HG02884 (cell line): ENCODE data around the gene TEKT1.
"Not testable (repeated sequence)": the region's sequence is repeated elsewhere in the genome, so short reads cannot be mapped to it uniquely, and the experiment has no call there.

Experiments used
- ATAC-seq: cut with Tn5 transposase; IDR thresholded peaks from one replicate; pipeline ENCODE4 v1.9.1; 2021; ENCODE audit warnings: mild to moderate bottlenecking, moderate library complexity; ENCODE audit not compliant: unreplicated experiment

The TEKT1 gene

GRCh38 chr17:6831661-6832263 lies at the start of gene TEKT1:
Gene TEKT1, minus strand, starts transcription at chr17:6831729. Its CDS starts 1,353 bp downstream, at chr17:6830376.
- no peak for ATAC-seq

DNA sequence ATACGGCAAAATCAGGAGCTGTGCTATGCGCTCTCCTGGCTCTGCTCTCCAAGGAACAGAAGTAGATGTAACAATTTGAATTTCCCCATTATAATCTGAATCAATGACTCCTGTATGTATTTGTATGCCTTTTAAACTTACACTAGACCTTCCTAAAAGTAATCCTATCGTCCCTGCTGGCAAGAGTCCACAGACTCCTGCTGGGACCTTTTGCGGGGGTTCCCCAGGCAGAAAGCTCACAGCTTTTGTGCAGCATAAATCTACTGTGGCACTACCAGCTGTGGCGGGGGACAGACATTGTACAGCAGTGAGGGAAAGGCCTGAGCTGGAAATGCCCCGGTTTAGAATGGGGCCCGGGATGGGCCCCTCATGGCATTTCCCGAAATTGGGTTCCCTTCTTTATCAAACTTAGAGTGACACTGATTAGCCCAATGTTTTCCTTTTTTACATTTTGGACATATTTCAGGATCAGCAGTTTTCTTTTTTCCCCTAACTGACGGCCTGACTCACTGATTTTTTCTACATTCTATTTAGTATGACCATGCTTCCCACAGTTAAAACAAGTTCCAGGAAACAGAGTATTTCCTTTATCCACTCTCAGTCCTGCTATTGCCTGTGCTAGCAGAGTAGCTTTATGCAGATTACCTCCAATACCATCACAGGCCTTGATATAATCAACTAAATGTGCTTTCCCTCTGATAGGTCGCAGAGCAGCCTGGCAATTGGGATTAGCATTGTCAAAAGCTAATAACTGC lies 47.9 kb upstream of the TEKT1 start:
- not testable (repeated sequence) for ATAC-seq

- not testable (repeated sequence) for ATAC-seq
These were observed 43.7 kb upstream of the TEKT1 start for GRCh38 chr17:6875276-6875675.

- ATAC-seq = no peak
These were observed 41.4 kb upstream of the TEKT1 start for GRCh38 chr17:6872936-6873335.

DNA sequence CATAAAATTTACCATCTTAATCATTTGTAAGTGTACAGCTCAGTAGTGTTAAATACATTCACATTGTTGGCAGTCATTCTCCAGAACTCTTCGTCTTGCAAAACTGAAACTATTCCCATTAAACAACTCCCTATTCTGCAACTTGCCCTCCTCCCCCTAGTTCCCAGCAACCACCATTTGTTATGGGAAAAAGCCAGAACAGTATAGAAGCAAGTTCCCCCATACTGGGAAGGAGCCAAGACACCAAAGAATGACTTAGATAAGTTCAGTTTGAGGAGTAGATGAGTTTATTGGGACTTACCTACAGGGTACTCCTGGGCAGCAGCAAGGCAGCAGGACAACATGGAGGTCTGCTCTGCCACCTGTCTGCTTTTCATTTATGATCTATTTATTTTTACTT lies 39.3 kb upstream of the TEKT1 start:
- ATAC-seq = no peak

- no peak for ATAC-seq
These were observed 37.1 kb upstream of the TEKT1 start for GRCh38 chr17:6868582-6868981.

DNA sequence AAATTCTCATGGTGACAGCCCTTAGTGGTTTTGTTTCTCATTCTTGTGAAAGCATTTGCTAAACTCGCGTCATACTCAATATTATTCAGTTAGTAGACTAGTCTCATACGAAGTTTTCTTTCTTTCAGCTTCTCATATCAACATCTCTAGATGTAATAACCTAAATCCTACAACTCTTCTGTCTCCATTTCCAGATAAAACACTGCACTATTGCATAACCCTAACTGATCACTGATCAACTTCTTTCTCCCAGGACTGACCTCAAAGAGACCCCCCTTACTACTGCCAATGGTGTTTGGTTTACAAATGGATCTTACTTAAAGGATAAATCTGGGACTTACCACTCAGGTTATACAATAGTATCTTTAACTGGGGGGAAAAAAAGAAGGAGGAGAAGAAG lies 36.3 kb upstream of the TEKT1 start:
- ATAC-seq = no peak

DNA sequence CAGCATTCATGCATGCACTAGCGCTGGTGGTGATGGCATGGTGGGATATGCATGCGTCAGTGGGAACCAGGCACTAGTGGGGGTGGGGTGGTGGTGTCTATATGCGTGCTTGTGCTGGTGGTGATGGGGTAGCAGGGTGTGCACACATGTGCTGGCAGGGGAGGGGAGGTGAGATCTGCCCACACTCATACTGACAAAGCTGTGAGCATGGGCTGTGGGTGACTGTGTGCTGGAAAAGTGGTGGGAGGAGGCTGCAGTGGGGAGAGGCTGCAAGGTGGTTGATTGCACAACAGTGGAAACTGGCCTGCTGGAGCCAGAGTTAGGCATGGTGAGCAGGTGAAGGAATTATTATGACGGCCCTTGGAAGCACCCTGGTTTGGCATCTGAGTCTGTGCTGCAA lies 31.3 kb upstream of the TEKT1 start:
- ATAC-seq = no peak

GRCh38 chr17:6862122-6862521 lies 30.6 kb upstream of the TEKT1 start:
- no peak for ATAC-seq

DNA sequence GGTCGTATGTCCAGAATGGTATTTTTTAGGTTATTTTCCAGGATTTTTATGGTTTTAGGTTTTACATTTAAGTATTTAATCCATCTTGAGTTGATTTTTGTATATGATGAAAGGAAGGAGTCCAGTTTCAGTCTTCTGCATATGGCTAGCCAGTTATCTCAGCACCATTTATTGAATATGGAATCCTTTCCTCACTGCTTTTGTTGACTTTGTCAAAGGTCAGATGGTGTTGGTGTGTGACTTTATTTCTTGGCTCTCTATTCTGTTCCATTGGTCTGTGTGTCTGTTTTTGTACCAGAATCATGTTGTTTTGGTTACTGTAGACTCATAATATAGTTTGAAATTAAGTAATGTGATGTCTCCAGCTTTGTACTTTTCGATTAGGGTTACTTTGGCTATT lies 26.4 kb upstream of the TEKT1 start:
- ATAC-seq = no peak

GRCh38 chr17:6857336-6857735 lies 25.8 kb upstream of the TEKT1 start:
- no peak for ATAC-seq

DNA sequence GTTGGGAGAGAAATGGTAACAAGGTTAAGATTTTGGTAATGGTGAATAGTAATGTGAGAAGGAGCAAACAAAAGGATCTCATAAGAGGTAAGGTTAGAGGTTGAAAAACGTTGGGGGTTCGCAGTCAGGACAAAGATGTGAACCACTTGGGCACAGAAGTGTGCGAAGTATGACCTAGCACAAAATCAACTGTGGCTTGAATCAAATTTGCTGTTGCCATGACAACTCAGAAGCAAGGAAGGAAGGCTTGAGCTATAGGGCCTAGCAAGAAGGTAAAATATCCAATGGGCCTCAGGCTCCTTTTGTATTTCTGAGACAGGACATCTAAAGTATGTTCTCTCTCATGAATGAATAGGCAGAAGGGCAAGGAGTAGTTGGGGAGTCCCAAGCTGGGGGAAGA lies 24.5 kb upstream of the TEKT1 start:
- ATAC-seq = no peak

- no peak for ATAC-seq
These were observed 22.4 kb upstream of the TEKT1 start for GRCh38 chr17:6853764-6854442.

DNA sequence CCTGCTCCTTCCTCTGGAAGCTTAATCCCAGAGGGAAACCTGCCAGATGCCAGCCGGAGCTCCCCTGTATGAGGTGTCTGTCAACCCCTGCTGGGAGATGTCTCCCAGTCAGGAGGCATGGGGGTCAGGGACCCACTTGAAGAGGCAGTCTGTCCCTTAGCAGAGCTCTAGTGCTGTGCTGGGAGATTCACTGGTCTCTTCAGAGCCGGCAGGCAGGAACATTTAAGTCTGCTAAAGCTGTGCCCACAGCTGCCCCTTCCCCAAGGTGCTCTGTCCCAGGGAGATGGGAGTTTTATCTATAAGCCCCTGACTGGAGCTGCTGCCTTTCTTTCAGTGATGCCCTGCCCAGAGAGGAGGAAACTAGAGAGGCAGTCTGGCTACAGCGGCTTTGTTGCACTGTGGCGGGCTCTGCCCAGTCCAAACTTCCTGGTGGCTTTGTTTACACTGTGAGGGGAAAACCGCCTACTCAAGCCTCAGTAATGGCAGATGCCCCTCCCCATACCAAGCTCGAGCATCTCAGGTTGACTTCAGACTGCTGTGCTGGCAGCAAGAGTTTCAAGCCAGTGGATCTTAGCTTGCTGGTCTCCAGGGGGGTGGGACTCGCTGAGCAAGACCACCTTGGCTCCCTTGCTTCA lies 17.1 kb upstream of the TEKT1 start:
- ATAC-seq = not testable (repeated sequence)

DNA sequence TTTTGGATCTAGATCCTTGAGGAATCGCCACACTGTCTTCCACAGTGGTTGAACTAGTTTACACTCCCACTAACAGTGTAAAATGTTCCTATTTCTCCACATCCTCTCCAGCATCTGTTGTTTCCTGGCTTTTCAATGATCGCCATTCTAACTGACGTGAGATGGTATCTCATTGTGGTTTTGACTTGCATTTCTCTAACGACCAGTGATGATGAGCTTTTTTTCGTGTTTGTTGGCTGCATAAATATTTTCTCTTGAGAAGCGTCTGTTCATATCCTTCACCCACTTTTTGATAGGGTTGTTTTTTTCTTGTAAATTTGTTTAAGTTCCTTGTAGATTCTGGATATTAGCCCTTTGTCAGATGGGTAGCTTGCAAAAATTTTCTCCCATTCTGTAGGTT lies 14.6 kb upstream of the TEKT1 start:
- ATAC-seq = not testable (repeated sequence)

DNA sequence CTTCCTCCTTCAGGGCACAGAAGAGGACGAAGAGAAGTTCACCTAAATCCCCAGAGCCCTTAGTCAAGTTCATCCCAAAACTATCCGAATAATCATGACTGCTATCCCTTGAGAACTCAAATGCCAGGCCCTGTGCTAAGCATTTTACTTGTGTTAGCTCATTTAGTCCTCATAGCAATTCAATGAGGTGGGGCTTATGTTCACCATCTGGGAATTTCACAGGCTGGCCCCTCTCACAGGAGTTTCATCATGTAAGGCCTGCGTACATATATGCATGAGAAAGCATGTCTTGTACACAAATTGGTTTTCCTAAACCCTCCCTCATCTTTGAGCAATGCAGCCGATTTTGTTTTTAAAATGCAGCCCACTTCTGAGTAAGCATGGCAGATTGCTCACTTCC lies 12.9 kb upstream of the TEKT1 start:
- ATAC-seq = not testable (repeated sequence)

- no peak for ATAC-seq
These were observed 11.8 kb upstream of the TEKT1 start for GRCh38 chr17:6843241-6843880.

GRCh38 chr17:6841769-6842168 lies 10.2 kb upstream of the TEKT1 start:
- ATAC-seq = not testable (repeated sequence)

GRCh38 chr17:6830383-6830986 lies 1.0 kb downstream of the TEKT1 start:
- ATAC-seq = no peak

GRCh38 chr17:6823011-6823442 lies 8.5 kb downstream of the TEKT1 start:
- no peak for ATAC-seq

DNA sequence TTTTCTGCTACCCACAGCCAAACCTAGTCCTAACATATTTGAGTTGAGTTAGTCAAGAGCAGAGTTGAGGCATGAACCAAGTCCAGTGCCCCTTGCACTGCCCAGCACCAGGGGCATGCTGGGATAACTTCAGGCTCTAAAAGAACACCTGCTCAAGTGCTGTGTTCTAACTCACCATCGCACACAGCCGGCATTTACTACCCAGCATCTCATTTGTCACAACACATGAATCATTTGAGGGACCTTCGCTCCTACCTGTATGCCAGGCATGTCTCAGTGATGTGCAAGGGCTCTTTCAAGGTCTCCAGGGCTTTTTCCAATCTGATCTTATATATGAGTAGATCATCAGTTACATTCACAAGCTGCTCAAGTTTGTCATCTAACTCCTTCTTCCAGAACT lies 12.6 kb downstream of the TEKT1 start:
- no peak for ATAC-seq
